Lower leg skin (tissue), 4 donors: ENCODE measurements around the gene VWA8. TPM values are rescaled to one million over a fixed set of nuclear protein-coding genes. Genes with fewer than 3 reads are reported as not detected.
"Not testable (repeated sequence)": the region's sequence is repeated elsewhere in the genome, so short reads cannot be mapped to it uniquely, and the experiment has no call there.

Experiments
- DNase-seq, 2 donors: peaks; one replicate each; pipeline ENCODE4 v3.0.0-alpha.2; 2019; ENCODE audit warnings: low spot score in 2 of 2
- H3K4me3 ChIP-seq: fragments of 200-600 bp; sonication (generic); 2 replicates; pipeline ENCODE4 v1.5.1; 2017; ENCODE audit warnings: mild to moderate bottlenecking, low read depth; ENCODE audit not compliant: poor library complexity, severe bottlenecking
- POLR2A ChIP-seq, 2 donors: fragments of 450-650 bp; IDR thresholded peaks; one replicate each; pipeline ENCODE4 v1.6.1; 2016 to 2017; ENCODE audit warnings: antibody characterized with exemption in 2 of 2, mild to moderate bottlenecking in 1 of 2, moderate library complexity in 1 of 2
- WGBS, 2 donors: methylation state at CpG; one replicate each; pipeline ENCODE4 v1.1.5; 2018; 5-methylcytosine and 5-hydroxymethylcytosine counted together
- intact Hi-C: fragments of 100-400 bp; cut with DNase I; formaldehyde crosslinking; loops from one replicate; pipeline ENCODE4 v1.15.0; 2023; ENCODE audit warnings: low total_unique reads
- total RNA-seq, 4 donors: library from RNA; depleted of rRNA; stranded (reverse); fragments of >200 nt; gene quantifications; one replicate each; pipeline ENCODE4 v1.1.0, GENCODE V29; 2016
- TF ChIP-seq, protein P1 (sequence below), 3 donors: fragments of 450-650 bp; IDR thresholded peaks; one replicate each; pipeline ENCODE4 v1.5.1; 2016; ENCODE audit warnings: antibody characterized with exemption in 3 of 3, mild to moderate bottlenecking in 3 of 3, moderate library complexity in 2 of 3

VWA8 gene
- total RNA-seq, 4 donors from 2014 or later, result 11.8 to 22.0 (median 15.1) TPM

DNA sequence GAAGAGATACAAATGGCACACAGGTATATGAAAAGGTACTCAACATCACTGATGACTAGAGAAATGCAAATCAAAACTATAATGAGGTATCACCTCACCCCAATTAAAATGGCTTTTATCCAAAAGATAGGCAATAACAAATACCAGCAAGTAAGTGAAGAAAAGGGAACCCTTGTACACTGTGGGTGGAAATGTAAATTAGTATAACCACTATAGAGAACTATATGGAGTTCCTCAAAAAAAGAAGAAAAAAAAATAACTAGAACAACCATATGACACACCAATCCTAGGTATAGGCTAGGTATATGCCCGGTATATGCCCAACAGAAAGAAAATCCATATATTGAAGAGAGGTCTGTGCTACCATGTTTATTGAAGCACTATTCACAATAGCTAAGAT, 150.9 kb downstream of the VWA8 start:
- TF ChIP-seq, protein P1, sequence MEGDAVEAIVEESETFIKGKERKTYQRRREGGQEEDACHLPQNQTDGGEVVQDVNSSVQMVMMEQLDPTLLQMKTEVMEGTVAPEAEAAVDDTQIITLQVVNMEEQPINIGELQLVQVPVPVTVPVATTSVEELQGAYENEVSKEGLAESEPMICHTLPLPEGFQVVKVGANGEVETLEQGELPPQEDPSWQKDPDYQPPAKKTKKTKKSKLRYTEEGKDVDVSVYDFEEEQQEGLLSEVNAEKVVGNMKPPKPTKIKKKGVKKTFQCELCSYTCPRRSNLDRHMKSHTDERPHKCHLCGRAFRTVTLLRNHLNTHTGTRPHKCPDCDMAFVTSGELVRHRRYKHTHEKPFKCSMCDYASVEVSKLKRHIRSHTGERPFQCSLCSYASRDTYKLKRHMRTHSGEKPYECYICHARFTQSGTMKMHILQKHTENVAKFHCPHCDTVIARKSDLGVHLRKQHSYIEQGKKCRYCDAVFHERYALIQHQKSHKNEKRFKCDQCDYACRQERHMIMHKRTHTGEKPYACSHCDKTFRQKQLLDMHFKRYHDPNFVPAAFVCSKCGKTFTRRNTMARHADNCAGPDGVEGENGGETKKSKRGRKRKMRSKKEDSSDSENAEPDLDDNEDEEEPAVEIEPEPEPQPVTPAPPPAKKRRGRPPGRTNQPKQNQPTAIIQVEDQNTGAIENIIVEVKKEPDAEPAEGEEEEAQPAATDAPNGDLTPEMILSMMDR (IDR thresholded peaks at IDR 0.05), result no peak
- no peak for TF ChIP-seq POLR2A (IDR thresholded peaks at IDR 0.05)
- DNase-seq, result no peak
- intact Hi-C loops, result no loop called here
- H3K4me3 ChIP-seq, result no peak overlapping the region
- WGBS, 2 donors, result 94 to 100% methylated on average over 1 of the region's 1 CpG

DNA sequence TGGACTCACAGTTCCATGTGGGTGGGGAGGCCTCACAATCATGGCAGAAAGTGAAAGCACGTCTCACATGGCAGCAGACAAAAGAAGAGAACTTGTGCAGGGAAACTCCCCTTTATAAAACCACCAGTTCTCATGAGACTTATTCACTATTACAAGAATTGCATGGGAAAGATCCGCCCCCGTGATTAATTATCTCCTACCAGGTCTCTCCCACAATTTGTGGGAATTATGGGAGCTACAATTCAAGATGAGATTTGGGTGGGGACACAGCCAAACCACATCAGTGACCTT, 157.5 kb downstream of the VWA8 start:
- intact Hi-C loops, DNase-seq, H3K4me3 ChIP-seq: not testable (repeated sequence)
- WGBS, 2 donors, result 87 to 93% methylated on average over 3 of the region's 3 CpGs

DNA sequence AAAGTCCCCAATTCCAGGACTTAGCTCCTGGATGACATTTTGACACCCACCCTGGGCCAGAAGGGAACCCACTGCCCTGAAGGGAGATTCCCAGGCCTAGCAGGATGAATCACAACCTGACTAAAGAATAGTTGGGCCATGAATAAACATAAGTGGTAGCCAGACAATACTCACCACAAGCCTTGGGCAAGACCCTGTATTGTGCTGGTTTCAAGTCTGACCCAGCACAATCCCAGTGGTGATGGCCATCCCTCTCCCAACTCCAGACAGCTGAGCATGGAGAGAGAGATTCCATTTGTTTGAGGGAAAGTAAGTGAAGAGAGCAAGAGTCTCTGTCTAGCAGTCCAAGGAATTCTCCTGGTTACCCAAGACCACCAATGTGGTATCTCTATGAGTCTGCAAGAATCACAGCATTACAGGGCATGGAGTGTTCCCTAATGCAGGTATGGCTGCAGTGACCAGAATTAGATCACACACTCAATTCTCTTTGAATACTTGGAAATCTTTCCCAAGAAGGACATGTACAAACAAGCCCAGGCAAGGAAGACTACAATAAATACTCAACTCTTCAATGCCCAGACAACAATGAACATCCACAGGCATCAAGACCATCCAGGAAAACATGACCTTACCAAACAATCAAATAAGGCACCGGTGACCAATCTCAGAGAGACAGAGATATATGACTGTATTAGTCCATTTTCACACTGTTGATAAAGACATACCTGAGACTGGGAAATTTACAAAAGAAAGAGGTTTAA, 158.0 kb downstream of the VWA8 start:
- no peak overlapping the region for H3K4me3 ChIP-seq
- no peak for DNase-seq
- TF ChIP-seq, protein P1 (IDR thresholded peaks at IDR 0.05), result no peak
- TF ChIP-seq POLR2A (IDR thresholded peaks at IDR 0.05), result no peak
- intact Hi-C loops, result no loop called here
- 96 to 100% methylated on average over 1 of the region's 1 CpG for WGBS, 2 donors

DNA sequence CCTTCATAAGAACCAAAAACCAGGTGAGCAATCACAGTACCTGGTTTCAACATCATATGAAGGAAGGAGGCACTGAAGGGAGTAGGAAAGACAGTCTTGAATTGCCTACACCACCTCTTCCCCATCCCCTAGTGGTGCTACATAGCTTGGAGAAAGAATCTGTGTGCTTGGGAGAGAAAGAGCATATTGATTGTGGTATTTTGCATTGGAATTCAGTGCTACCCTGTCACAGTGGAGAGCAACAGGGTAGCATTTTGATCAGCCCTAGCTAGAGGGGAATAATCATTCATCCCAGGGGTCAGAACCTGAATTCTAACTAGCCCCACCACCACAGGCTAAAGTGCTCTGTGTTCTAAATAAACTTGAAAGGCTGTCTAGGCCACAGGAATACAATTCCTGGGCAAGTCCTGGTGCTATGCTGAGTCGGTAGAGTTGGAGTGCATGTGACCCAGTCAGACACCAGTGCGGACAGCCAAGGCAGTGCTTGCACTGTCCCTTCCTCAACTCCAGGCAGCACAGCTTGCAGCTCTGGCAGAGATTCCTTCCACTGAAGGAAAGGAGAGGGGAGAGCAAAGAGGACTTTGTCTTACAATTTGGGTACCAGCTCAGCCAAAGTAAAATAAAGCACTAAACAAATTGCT, 158.7 kb downstream of the VWA8 start:
- H3K4me3 ChIP-seq, result no peak overlapping the region
- DNase-seq, result no peak
- TF ChIP-seq, protein P1 (IDR thresholded peaks at IDR 0.05), result no peak
- no peak for TF ChIP-seq POLR2A (IDR thresholded peaks at IDR 0.05)
- 95 to 96% methylated on average over 2 of the region's 2 CpGs for WGBS, 2 donors
- intact Hi-C loops, result no loop called here

DNA sequence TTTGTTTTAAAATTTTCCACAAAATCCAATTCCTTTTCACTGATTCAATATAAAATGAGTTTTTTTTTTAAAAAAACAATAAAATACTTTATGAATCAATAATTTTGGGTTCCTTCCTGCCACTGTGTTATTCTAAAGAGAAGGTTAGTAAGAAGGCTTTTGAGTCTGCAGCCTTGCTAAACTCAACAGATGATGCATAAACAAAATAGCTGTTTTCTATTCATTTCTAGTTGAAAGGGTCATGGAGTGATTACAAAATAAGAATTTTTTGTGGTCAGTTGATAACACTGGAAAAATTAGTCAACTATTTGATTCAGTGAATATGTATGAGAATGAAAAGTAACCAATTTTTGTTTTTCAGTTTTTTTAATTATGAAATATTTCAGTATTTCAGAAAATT, 169.9 kb downstream of the VWA8 start:
- H3K4me3 ChIP-seq, result no peak overlapping the region
- DNase-seq, result no peak
- TF ChIP-seq, protein P1 (IDR thresholded peaks at IDR 0.05), result no peak
- TF ChIP-seq POLR2A (IDR thresholded peaks at IDR 0.05), result no peak
- intact Hi-C loops, result no loop called here

DNA sequence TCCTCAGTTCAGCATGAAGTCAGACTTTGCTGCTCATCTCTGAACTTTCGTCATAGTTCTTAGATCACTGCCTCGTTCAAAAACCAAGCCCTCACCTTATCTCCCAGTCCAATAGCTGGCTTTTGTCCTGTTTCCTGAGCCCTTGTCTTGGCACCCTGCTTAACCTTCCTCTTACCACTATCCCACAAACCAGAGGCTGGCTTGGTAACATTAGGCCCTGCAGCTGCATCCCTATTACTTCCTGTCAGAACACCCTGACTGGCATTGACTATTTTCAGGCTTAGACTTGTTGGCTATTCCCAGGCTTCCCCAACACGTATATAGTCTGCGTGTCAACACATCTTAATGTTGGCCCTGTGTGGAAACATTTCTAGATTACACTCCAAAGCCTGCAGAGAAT, 172.4 kb downstream of the VWA8 start:
- no peak for TF ChIP-seq POLR2A (IDR thresholded peaks at IDR 0.05)
- no peak overlapping the region for H3K4me3 ChIP-seq
- DNase-seq, result peak in 1 of 2 donors; percentile 19
- intact Hi-C loops, result no loop called here
- 43 to 45% methylated on average over 4 of the region's 4 CpGs for WGBS, 2 donors
